HCT116 (cell line): Measurements from ENCODE around the gene VWF. TPM values are rescaled to one million over a fixed set of nuclear protein-coding genes. Genes with fewer than 3 reads are reported as not detected.

Experiments
- ATAC-seq: fragments of 200-7000 bp; cut with Tn5 transposase; 2 replicates; pipeline ENCODE4 v1.9.1; 2020; ENCODE audit warnings: mild to moderate bottlenecking, moderate library complexity
- BruUV-seq: library from RNA; stranded (reverse); fragments of 400-500 nt; replicated peaks from 2 replicates; lab custom pipeline; 2021; lab: Mats Ljungman, UMichigan
- CTCF ChIA-PET: fragments of 300-600 bp; sonication (Branson Sonifier 250); formaldehyde crosslinking; loops from one replicate; lab custom pipeline; 2021; ENCODE audit warnings: antibody characterized with exemption; lab: Charles Lee
- POLR2A ChIA-PET: fragments of 300-600, 350-600 bp; sonication (Branson Sonifier 250); formaldehyde crosslinking; loops from one replicate; lab custom pipeline; 2021; ENCODE audit warnings: antibody characterized with exemption; lab: Charles Lee
- RAD21 ChIA-PET, 2 experiments: fragments of 300-600 bp; sonication (Branson Sonifier 250); formaldehyde crosslinking; loops; one replicate each; lab custom pipeline; 2023; ENCODE audit warnings: low total read pairs in 2 of 2; ENCODE audit not compliant: uncharacterized antibody in 2 of 2, unreplicated experiment in 2 of 2, low non-redundant PET in 1 of 2; lab: Charles Lee
- DNase-seq: peaks from one replicate; pipeline ENCODE4 v3.0.0-alpha.2; 2010; ENCODE audit warnings: low read depth, low spot score
- H2AFZ ChIP-seq: fragments of 200-600 bp; shearing (Covaris generic), sonication (generic); 2 replicates; pipeline ENCODE4 v1.6.1; 2017; ENCODE audit warnings: low read depth, mixed run types, mixed read lengths, antibody characterized with exemption, low read length; ENCODE audit not compliant: poor library complexity, severe bottlenecking
- H3K27ac ChIP-seq: 2 replicates; pipeline ENCODE4 v1.5.1; 2012; ENCODE audit warnings: low read depth, low read length
- H3K27me3 ChIP-seq: fragments of 200-600 bp; sonication (generic); 2 replicates; pipeline ENCODE4 v1.6.1; 2016; ENCODE audit warnings: mixed run types, low read length, mixed read lengths; ENCODE audit not compliant: insufficient read depth
- H3K36me3 ChIP-seq, 2 experiments: fragments of 200-500 bp in 1 of 2; fragments of 200-600 bp in 1 of 2; sonication (Bioruptor generic) in 1 of 2; sonication (generic) in 1 of 2; 2 replicates each; pipeline versions ENCODE4 v1.5.1 to v1.6.1; 2014 to 2016; ENCODE audit warnings: low read length in 2 of 2, inconsistent platforms in 1 of 2, mixed read lengths in 1 of 2, mixed run types in 1 of 2; ENCODE audit not compliant: insufficient read depth in 2 of 2, control insufficient read depth in 1 of 2
- H3K4me1 ChIP-seq, 2 experiments: fragments of 200-600 bp in 1 of 2; sonication (generic) in 1 of 2; 2 replicates each; pipeline versions ENCODE4 v1.5.1 to v1.6.1; 2012 to 2017; ENCODE audit warnings: low read length in 2 of 2, inconsistent platforms in 1 of 2, mild to moderate bottlenecking in 1 of 2, mixed read lengths in 1 of 2, mixed run types in 1 of 2, moderate library complexity in 1 of 2; ENCODE audit not compliant: insufficient read depth in 2 of 2, control insufficient read depth in 1 of 2
- H3K4me2 ChIP-seq: fragments of 200-600 bp; sonication (generic); 2 replicates; pipeline ENCODE4 v1.6.1; 2017; ENCODE audit warnings: mixed run types, low read length, mixed read lengths
- H3K4me3 ChIP-seq, 2 experiments: fragments of 200-600 bp in 1 of 2; sonication (generic) in 1 of 2; replicated peaks in 1 of 2; 2 replicates each; pipeline ENCODE4 v1.5.1; 2011 to 2016; ENCODE audit warnings: low read length in 2 of 2, control low read depth in 1 of 2, low read depth in 1 of 2, mild to moderate bottlenecking in 1 of 2, mixed read lengths in 1 of 2, mixed run types in 1 of 2
- H3K79me2 ChIP-seq: fragments of 200-600 bp; sonication (generic); 2 replicates; pipeline ENCODE4 v1.6.1; 2017; ENCODE audit warnings: mild to moderate bottlenecking, mixed run types, low read length, moderate library complexity, mixed read lengths; ENCODE audit not compliant: insufficient read depth
- H3K9ac ChIP-seq: fragments of 200-600 bp; sonication (generic); 2 replicates; pipeline ENCODE4 v1.6.1; 2016; ENCODE audit warnings: low read length, mixed read lengths
- H3K9me2 ChIP-seq: fragments of 200-600 bp; sonication (generic), shearing (Covaris generic); 2 replicates; pipeline ENCODE4 v1.6.1; 2017; ENCODE audit warnings: mixed run types, mild to moderate bottlenecking, moderate library complexity; ENCODE audit not compliant: insufficient read depth
- H3K9me3 ChIP-seq, 2 experiments: fragments of 200-500 bp in 1 of 2; fragments of 200-600 bp in 1 of 2; sonication (Bioruptor generic) in 1 of 2; sonication (generic) in 1 of 2; 2 replicates each; pipeline ENCODE4 v1.6.1; 2014 to 2017; ENCODE audit warnings: low read length in 2 of 2, mixed read lengths in 2 of 2, inconsistent platforms in 1 of 2, low read depth in 1 of 2, mild to moderate bottlenecking in 1 of 2, mixed run types in 1 of 2, moderate library complexity in 1 of 2; ENCODE audit not compliant: control insufficient read depth in 1 of 2, insufficient read depth in 1 of 2
- H4K20me1 ChIP-seq: fragments of 200-600 bp; sonication (generic), shearing (Covaris generic); 2 replicates; pipeline ENCODE4 v1.6.1; 2017; ENCODE audit warnings: mixed run types, mild to moderate bottlenecking, moderate library complexity; ENCODE audit not compliant: insufficient read depth
- CBX3 ChIP-seq: IDR thresholded peaks from 2 replicates; pipeline ENCODE4 v1.6.1; 2012; ENCODE audit warnings: low read depth
- CEBPB ChIP-seq: IDR thresholded peaks from 2 replicates; pipeline ENCODE4 v1.6.1; 2012; ENCODE audit warnings: low read depth
- EGR1 ChIP-seq: IDR thresholded peaks from 2 replicates; pipeline ENCODE4 v1.6.1; 2012; ENCODE audit warnings: low read depth
- EZH2 ChIP-seq: fragments of 200-600 bp; sonication (generic); IDR thresholded peaks from 2 replicates; pipeline ENCODE4 v1.6.1; 2017; ENCODE audit warnings: antibody characterized with exemption, mixed run types
- EZH2phosphoT487 ChIP-seq: fragments of 200-600 bp; IDR thresholded peaks from 2 replicates; pipeline ENCODE4 v1.6.1; 2018; ENCODE audit warnings: antibody characterized with exemption, borderline replicate concordance
- FOSL1 ChIP-seq: IDR thresholded peaks from 2 replicates; pipeline ENCODE4 v1.6.1; 2012; ENCODE audit warnings: low read depth
- POLR2AphosphoS5 ChIP-seq: IDR thresholded peaks from 2 replicates; pipeline ENCODE4 v1.6.1; 2011; ENCODE audit warnings: mild to moderate bottlenecking, low read depth, low read length, moderate library complexity
- RAD21 ChIP-seq: IDR thresholded peaks from 2 replicates; pipeline ENCODE4 v1.6.1; 2012; ENCODE audit warnings: low read depth, mild to moderate bottlenecking
- SIN3A ChIP-seq: IDR thresholded peaks from 2 replicates; pipeline ENCODE4 v1.6.1; 2012; ENCODE audit warnings: low read depth
- TCF7L2 ChIP-seq: IDR thresholded peaks from 2 replicates; pipeline ENCODE4 v1.7.0; 2011; ENCODE audit warnings: borderline replicate concordance, inconsistent platforms; ENCODE audit not compliant: insufficient read depth, insufficient read length; ENCODE audit errors: extremely low read depth
- ZFX ChIP-seq: fragments of 450-650 bp; IDR thresholded peaks from 2 replicates; pipeline ENCODE4 v1.6.1; 2017
- intact Hi-C: fragments of 100-400 bp; cut with micrococcal nuclease; formaldehyde crosslinking; loops from 2 replicates; pipeline ENCODE4 v1.10.0; 2022
- total RNA-seq: library from RNA; stranded (reverse); gene quantifications from one replicate; pipeline ENCODE4 v1.2.1, GENCODE V29; 2021; ENCODE audit not compliant: unreplicated experiment
- TF ChIP-seq, protein P1 (sequence below): IDR thresholded peaks from 2 replicates; pipeline ENCODE4 v1.6.1; 2012
- TF ChIP-seq, protein P2 (sequence below), 3 experiments: fragments of 200-600 bp in 1 of 3; sonication (generic) in 1 of 3; IDR thresholded peaks in 2 of 3; conservative IDR thresholded peaks in 1 of 3; 2 replicates each; pipeline ENCODE4 v1.5.1; 2012 to 2017; ENCODE audit warnings: low read depth in 2 of 3, low read length in 2 of 3, antibody characterized with exemption in 1 of 3, borderline replicate concordance in 1 of 3, control low read depth in 1 of 3, mild to moderate bottlenecking in 1 of 3, mixed read lengths in 1 of 3, mixed run types in 1 of 3, moderate library complexity in 1 of 3; ENCODE audit not compliant: insufficient read depth in 1 of 3

Gene VWF
- total RNA-seq, 1 experiment from 2014 or later, result 0.57 TPM

- H3K4me2 ChIP-seq, result no peak overlapping the region
- no peak overlapping the region for H3K4me3 ChIP-seq
- TF ChIP-seq TCF7L2 (no peak), CBX3 (no peak), RAD21 (no peak), EGR1 (no peak), FOSL1 (no peak), ZFX (no peak), SIN3A (no peak), EZH2 (no peak), CEBPB (no peak), POLR2AphosphoS5 (no peak), EZH2phosphoT487 (no peak)
- TF ChIP-seq, protein P1, sequence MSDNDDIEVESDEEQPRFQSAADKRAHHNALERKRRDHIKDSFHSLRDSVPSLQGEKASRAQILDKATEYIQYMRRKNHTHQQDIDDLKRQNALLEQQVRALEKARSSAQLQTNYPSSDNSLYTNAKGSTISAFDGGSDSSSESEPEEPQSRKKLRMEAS, result no peak
- TF ChIP-seq, protein P2, sequence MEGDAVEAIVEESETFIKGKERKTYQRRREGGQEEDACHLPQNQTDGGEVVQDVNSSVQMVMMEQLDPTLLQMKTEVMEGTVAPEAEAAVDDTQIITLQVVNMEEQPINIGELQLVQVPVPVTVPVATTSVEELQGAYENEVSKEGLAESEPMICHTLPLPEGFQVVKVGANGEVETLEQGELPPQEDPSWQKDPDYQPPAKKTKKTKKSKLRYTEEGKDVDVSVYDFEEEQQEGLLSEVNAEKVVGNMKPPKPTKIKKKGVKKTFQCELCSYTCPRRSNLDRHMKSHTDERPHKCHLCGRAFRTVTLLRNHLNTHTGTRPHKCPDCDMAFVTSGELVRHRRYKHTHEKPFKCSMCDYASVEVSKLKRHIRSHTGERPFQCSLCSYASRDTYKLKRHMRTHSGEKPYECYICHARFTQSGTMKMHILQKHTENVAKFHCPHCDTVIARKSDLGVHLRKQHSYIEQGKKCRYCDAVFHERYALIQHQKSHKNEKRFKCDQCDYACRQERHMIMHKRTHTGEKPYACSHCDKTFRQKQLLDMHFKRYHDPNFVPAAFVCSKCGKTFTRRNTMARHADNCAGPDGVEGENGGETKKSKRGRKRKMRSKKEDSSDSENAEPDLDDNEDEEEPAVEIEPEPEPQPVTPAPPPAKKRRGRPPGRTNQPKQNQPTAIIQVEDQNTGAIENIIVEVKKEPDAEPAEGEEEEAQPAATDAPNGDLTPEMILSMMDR (IDR thresholded peaks at IDR 0.05 in 2 of 3, conservative IDR thresholded peaks at IDR 0.05 in 1 of 3; ENCODE audit: borderline replicate concordance in 1 of 3, insufficient read depth in 1 of 3, low read depth in 2 of 3, low read length in 2 of 3), result no peak
- no TSS peak for BruUV-seq
- no peaks in the 10 kb centered on the region for H4K20me1 ChIP-seq
- H3K27ac ChIP-seq, result no peak overlapping the region
- intact Hi-C loops, result no loop called here
- no peaks in the 10 kb centered on the region for H3K9me3 ChIP-seq
- no peaks in the 10 kb centered on the region for H3K79me2 ChIP-seq
- no peaks in the 10 kb centered on the region for H3K36me3 ChIP-seq
- ATAC-seq, result no peak
- peaks cover 0 to 16% of the 10 kb centered on the region in 2 experiments; a peak in 2 of 4 replicates for H3K4me1 ChIP-seq
- ChIA-PET CTCF (interaction anchor here (1.3 kb wide), 1 partner anchor 8 kb away, joined by 4 read pairs; no protein-coding TSS in a partner anchor), POLR2A (no interaction called here), RAD21 (no interaction called here)
- no peaks in the 10 kb centered on the region for H3K27me3 ChIP-seq
- H3K9ac ChIP-seq, result no peak overlapping the region
- no peaks in the 10 kb centered on the region for H3K9me2 ChIP-seq
- DNase-seq, result no peak
- H2AFZ ChIP-seq, result no peak overlapping the region
Measured at GRCh38 chr12:6059221-6059620, 65.2 kb downstream of the VWF start.
